Nephron progenitor cell (in vitro differentiated cells): ENCODE data around the gene ZNF652.
"Not testable (repeated sequence)": the region's sequence is repeated elsewhere in the genome, so short reads cannot be mapped to it uniquely, and the experiment has no call there.

Source experiments
- DNase-seq: peaks from one replicate; pipeline ENCODE4 v3.0.0; 2021
- H3K27ac Mint-ChIP-seq: 2 replicates; pipeline ENCODE4 v1.8.0; 2021; ENCODE audit warnings: mild to moderate bottlenecking, moderate library complexity, mixed read lengths
- H3K27me3 Mint-ChIP-seq: 2 replicates; pipeline ENCODE4 v1.8.0; 2021; ENCODE audit warnings: mild to moderate bottlenecking, low read depth, mixed read lengths; ENCODE audit not compliant: poor library complexity
- H3K36me3 Mint-ChIP-seq: 2 replicates; pipeline ENCODE4 v1.8.0; 2021; ENCODE audit warnings: low read depth, mixed read lengths
- H3K4me1 Mint-ChIP-seq: 2 replicates; pipeline ENCODE4 v1.8.0; 2021; ENCODE audit warnings: mixed read lengths
- H3K4me3 Mint-ChIP-seq: 2 replicates; pipeline ENCODE4 v1.8.0; 2021; ENCODE audit warnings: mild to moderate bottlenecking, moderate library complexity, mixed read lengths
- H3K9me3 Mint-ChIP-seq: 2 replicates; pipeline ENCODE4 v1.8.0; 2021; ENCODE audit warnings: mild to moderate bottlenecking, moderate library complexity, mixed read lengths
- TF ChIP-seq, protein P1 (sequence below): fragments of 200-600 bp; sonication (generic); IDR thresholded peaks from 2 replicates; pipeline ENCODE4 v1.5.0; 2021; ENCODE audit warnings: antibody characterized with exemption

Gene ZNF652

DNA sequence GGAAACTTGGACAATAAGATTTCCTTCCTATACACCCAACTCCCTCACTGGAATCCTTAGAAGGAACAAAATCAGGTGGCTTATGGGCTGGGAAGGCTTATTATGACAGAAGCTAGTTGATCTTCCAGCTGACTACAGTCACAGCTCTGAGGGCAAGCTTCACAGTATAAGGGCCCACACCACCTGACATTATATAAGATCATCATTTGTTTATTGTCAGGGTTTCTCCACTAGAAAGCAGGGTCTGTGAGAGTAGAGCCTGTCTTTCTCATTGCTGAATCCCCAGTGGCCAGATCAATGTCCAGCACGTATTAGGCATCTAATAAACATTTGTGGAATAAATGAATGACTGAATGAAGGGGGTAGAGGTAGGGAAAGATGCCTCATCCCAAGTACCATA lies 73.7 kb downstream of the ZNF652 start:
- DNase-seq = no peak
- TF ChIP-seq, protein P1, sequence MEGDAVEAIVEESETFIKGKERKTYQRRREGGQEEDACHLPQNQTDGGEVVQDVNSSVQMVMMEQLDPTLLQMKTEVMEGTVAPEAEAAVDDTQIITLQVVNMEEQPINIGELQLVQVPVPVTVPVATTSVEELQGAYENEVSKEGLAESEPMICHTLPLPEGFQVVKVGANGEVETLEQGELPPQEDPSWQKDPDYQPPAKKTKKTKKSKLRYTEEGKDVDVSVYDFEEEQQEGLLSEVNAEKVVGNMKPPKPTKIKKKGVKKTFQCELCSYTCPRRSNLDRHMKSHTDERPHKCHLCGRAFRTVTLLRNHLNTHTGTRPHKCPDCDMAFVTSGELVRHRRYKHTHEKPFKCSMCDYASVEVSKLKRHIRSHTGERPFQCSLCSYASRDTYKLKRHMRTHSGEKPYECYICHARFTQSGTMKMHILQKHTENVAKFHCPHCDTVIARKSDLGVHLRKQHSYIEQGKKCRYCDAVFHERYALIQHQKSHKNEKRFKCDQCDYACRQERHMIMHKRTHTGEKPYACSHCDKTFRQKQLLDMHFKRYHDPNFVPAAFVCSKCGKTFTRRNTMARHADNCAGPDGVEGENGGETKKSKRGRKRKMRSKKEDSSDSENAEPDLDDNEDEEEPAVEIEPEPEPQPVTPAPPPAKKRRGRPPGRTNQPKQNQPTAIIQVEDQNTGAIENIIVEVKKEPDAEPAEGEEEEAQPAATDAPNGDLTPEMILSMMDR = no peak
- Mint-ChIP-seq H3K4me1 (peaks cover 24% of the 10 kb centered on the region), H3K27ac (no peak overlapping the region), H3K4me3 (no peak overlapping the region), H3K9me3 (no peaks in the 10 kb centered on the region), H3K36me3 (no peaks in the 10 kb centered on the region), H3K27me3 (peaks cover 12% of the 10 kb centered on the region)

DNA sequence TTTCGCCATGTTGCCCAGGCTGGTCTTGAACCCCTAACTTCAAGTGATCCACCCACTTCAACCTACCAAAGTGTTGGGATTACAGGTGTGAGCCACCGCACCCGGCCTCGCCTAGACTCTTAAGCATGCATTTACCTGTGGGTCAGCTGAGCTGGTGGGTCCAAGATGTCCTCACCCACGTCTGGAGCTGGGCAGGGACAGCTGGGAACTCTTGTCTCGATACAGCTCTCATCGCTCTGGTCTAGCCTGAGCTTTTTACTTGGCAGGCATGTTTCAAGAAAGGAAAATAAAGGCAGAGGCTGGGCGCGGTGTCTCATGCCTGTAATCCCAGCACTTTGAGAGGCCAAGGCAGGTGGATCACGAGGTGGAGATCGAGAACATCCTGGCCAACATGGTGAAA lies 74.6 kb downstream of the ZNF652 start:
- no peak for DNase-seq

DNA sequence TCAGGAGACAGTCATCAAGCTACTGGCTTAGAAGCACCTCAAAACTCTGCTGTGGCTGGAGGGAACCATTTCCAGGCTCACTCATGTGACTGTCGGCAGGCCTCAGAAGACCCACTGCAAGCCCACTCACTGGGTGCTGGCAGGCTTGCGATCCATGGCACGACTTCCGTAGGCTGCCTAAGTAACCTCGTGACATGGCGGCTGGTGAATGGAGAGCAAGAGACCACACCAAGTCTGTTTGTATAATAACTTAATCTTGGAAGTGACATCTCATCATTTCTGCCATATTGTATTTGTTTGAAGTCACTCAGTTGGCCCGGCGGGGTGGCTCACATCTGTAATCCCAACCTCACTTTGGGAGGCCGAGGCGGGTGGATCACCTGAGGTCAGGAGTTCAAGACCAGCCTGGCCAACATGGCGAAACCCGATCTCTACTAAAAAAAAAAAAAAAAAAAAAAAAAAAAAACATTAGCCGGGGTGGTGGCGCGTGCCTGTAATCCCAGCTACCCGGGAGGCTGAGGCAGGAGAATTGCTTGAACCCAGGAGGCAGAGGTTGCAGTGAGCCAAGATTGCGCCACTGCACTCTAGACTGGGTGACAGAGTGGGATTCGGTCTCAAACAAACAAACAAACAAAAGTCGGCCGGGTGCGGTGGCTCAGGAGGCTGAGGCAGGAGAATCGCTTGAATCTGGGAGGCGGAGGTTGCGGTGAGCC lies 75.6 kb downstream of the ZNF652 start:
- H3K4me1 Mint-ChIP-seq = peaks cover 18% of the 10 kb centered on the region
- H3K27me3 Mint-ChIP-seq, H3K27ac Mint-ChIP-seq, H3K9me3 Mint-ChIP-seq, H3K4me3 Mint-ChIP-seq, H3K36me3 Mint-ChIP-seq, DNase-seq: not testable (repeated sequence)

More for the DNA sequence above, 74.6 kb downstream of the ZNF652 start:
- Mint-ChIP-seq H3K27ac (no peak overlapping the region), H3K36me3 (no peaks in the 10 kb centered on the region), H3K4me1 (peaks cover 24% of the 10 kb centered on the region), H3K4me3 (no peak overlapping the region), H3K9me3 (peaks cover 2% of the 10 kb centered on the region), H3K27me3 (peaks cover 12% of the 10 kb centered on the region)
- TF ChIP-seq, protein P1 = no peak

DNA sequence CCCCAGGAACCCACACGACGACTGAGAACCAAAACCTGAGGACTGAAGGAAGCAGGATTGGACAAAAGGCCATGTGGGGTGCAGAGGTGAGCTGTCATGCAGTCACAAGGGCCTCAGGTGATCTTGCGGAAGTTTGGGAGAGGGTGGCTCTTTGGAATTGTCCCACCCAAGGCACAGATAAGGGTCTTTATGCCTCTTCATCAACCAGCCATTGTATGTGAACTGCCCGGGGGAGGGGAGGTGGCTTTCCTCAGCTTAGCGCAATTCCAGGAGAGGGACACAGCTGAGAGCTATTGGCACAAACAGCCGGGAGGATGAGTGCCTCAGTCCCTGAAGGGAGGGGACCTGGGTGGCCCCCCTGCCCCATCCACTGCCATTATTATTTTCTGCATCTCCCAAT lies 76.3 kb downstream of the ZNF652 start:
- DNase-seq = no peak
- peaks cover 11% of the 10 kb centered on the region for H3K4me1 Mint-ChIP-seq
- H3K27me3 Mint-ChIP-seq = peaks cover 10% of the 10 kb centered on the region
- H3K36me3 Mint-ChIP-seq = no peaks in the 10 kb centered on the region
- peaks cover 10% of the 10 kb centered on the region for H3K9me3 Mint-ChIP-seq
- TF ChIP-seq, protein P1 = no peak
- no peak overlapping the region for H3K27ac Mint-ChIP-seq
- no peak overlapping the region for H3K4me3 Mint-ChIP-seq

DNA sequence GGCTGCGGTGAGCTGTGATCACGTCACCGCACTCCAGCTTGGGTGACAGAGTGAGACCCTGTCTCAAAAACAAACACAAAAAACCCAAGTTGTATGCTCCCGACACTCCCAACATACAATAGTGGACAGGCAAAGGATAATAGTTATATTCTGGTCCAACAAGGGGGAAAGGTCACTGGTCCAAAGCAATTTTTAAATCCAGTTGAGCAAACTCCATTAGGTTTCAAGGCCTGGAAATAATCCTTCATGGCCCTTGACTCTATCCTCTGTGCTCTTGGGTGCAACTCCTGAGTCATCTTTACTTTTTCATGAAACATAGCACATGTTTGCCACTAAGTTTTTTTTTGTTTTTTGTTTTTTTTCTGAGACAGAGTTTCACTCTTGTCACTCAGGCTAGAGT lies 81.1 kb downstream of the ZNF652 start:
- H3K27me3 Mint-ChIP-seq = peaks cover 14% of the 10 kb centered on the region
- peaks cover 18% of the 10 kb centered on the region for H3K9me3 Mint-ChIP-seq
- no peak overlapping the region for H3K27ac Mint-ChIP-seq
- TF ChIP-seq, protein P1 = no peak
- no peak overlapping the region for H3K4me3 Mint-ChIP-seq
- H3K36me3 Mint-ChIP-seq = peaks cover 6% of the 10 kb centered on the region
- DNase-seq = no peak
- peaks cover 14% of the 10 kb centered on the region for H3K4me1 Mint-ChIP-seq

DNA sequence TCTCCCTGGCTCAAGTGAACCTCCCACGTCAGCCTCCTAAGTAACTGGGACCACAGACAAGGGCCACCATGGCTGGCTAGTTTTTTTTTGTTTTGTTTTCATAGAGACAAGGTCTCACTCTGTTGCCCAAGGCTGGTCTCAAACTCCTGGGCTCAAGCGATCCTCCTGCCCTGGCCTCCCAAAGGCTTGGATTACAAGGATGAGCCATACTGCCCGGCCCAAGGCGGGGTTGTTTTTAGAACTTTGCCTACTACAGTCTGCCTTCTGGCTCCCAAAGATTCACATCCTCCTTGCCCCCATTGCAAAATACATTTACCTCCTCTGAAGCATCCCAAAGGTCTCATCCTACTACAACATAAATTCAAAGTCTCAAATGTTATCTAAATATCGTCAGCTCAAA lies 82.0 kb downstream of the ZNF652 start:
- TF ChIP-seq, protein P1 = no peak
- peaks cover 13% of the 10 kb centered on the region for H3K27me3 Mint-ChIP-seq
- peaks cover 18% of the 10 kb centered on the region for H3K9me3 Mint-ChIP-seq
- no peak for DNase-seq
- no peak overlapping the region for H3K4me3 Mint-ChIP-seq
- H3K36me3 Mint-ChIP-seq = peaks cover 6% of the 10 kb centered on the region
- peaks cover 9% of the 10 kb centered on the region for H3K4me1 Mint-ChIP-seq
- no peak overlapping the region for H3K27ac Mint-ChIP-seq

DNA sequence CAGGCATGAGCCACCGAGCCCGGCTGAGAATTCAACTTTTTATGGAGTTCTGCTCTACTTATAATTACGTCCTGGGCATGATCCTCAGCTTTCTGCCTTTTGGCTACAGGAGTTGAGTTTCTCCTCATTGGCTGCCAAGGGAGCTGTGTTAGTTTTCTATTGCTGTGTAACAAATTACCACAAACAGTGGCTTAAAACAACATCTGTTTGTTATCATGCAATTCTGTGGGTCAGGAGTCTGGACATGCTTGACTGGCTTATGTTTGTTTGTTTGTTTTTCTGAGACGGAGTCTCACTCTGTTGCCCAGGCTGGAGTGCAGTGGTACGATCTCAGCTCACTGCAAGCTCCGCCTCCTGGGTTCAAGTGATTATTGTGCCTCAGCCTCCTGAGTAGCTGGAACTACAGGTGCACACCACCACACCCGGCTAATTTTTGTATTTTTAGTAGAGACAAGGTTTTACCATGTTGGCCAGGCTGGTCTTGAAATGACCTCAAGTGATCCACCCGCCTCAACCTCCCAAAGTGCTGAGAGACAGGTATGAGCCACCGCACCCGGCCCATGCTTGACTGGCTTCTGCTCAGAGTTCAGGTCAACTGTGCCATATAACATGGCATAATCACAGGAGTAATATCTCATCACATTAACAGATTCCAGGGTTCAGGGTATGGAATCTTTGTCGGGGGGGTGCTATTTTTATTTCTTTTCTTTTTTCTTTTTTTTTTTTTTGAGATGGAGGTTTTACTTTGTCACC lies 82.6 kb downstream of the ZNF652 start:
- not testable (repeated sequence) for H3K4me3 Mint-ChIP-seq, H3K27ac Mint-ChIP-seq, DNase-seq, H3K4me1 Mint-ChIP-seq, H3K36me3 Mint-ChIP-seq
- Mint-ChIP-seq H3K27me3 (peaks cover 11% of the 10 kb centered on the region), H3K9me3 (peaks cover 18% of the 10 kb centered on the region)
